ENCODE results near the gene TCEAL1.
"Not testable (repeated sequence)": the region's sequence is repeated elsewhere in the genome, so short reads cannot be mapped to it uniquely, and the experiment has no call there.

TCEAL1 gene

DNA sequence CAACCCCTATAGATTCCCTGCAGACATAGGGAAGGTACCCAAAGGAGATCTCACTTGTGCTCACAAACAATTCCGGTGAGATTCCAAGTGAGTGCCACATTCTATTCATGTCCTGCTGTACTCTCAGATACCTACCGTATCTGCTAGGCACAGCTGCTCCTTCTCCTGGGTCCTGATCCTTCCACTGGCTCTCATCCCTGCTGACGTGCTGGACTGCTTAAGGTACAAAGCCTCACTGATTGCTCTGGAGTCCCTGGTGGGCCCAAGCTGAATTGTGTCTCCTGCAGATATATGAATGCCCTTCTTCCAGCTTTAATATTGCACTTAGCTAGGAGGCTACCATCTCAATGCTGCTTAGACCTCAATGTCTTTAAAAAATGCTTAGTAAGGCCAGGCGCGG lies 2.4 kb downstream of the TCEAL1 start:
- no peak for DNase-seq

DNA sequence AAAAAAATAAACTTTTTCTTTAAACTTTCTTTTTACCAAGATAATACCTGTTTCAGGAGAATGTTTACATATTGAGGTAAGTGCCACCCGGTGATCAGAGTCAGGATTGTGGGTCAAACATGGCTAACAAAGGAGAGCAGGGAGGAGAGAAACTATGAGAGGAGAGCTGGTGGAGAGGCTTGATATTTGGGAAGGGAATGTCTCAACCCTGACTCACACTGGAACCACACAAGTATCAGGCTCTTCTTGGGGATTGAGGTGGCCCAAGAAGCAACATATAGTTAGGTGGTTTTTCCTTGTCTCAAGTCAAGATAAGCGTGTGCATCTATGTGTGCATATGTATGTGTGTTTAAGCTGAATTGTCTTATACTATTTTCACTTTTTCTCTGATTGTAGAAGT lies 6.7 kb downstream of the TCEAL1 start:
- DNase-seq, result no peak

DNA sequence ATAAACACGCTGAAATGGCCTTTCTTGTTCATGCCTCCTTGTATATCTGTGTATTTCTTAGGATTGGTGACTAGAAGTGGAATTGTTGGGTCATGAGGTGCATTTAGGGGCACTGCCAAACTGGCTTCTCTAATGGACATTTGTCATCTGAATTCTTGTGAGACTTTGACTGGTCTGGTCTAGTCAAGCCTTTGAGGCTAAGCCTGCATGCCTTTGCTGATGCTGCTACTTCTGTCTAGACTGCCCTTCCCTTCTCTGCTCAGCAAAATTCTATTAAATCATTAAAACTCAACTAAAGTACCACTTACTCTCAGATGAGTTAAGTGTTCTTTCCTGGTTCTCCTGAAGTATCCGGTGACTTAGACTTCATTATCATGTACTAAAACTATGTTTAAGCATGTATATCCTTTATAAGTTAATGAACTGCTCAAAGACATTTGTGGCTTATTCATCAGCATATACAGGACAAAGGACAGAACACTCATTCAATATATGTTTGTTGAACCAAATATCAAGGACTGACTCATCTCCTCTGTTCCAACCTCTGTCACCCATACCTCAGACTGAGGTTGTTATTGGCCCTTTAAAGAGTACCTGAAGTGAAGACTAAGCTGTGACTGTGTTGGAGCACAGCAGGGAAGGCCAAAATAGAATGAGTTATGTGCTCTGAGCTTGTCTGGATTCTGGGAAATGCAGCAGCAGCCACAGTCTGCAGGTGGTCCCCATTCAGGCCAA lies 9.0 kb downstream of the TCEAL1 start:
- DNase-seq, result no peak

DNA sequence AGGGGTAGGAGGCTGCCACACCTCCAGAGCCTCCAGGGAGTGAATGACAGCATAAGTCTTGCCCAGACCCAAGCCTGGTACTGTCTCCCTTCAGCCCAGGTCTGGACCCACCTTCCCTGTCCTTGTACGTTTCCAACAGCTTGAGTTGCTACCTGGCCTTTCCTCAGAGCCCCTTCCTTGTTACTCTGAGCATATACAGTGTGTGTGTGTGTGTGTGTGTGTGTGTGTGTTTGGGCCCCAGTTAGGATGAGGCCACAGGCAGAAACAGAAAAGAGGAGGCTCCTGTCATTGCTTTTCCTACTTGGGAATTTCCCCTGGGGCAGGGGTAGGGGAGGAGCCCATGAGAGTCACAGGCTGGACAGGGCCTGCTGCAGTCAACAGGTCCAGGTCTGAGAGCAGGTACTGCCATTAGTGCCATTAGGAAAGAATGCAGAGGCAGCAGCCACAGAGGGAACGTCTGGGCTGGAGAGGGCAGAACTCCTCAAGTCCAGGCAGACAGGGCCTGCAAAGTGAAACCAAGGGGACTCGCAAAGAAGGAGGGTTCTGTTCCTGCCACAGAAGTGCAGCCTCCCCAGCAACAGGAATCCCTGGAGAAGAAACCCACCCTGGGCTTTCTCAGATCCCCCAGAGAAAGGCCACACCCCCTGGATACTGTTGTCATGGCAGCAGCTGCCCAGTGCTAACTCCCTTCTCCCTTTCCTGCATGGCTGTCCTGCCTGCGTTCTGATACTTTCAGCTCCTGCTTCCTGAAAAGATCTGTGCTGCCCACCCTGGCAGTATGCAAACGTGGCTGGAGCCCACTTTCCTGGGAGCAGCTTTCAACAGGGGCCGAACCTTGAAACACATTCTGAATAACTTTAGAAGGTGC lies 9.9 kb downstream of the TCEAL1 start:
- peak in 6 of 56 donors; percentile 0 to 25 (median 0) for DNase-seq

DNA sequence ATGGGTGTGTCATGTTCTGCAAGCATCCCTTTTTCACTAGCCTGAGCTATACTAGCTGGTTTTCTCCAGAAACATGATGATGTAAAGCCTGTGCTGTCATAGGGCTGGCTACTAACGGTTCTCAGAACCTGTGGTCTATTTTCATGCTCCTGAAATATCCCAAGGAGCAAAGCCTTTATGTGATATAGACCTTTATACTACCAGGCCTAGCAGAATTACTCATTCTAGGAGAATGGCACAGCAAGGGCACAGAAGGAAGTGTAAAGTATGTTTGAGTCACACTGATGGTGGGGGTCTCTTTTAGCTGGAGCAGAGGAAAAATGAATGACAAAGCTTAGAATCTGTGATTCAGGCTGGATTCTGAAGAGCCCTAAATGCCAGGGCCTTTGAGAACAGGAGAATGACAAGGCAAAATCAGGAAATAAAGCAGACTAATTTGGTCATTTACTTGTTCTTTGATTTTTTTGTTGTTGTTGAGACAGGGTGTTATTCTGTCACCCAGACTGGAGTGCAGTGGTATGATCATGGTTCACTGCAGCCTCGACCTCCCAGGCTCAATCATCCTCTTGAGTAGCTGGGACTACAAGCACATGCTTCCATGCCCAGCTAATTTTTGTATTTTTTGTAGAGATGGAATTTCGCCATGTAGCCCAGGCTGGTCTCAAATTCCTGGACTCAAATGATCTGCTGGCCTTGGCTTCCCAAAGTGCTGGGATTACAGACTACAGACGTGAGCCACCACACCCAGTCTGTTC lies 11.8 kb downstream of the TCEAL1 start:
- no peak for DNase-seq

DNA sequence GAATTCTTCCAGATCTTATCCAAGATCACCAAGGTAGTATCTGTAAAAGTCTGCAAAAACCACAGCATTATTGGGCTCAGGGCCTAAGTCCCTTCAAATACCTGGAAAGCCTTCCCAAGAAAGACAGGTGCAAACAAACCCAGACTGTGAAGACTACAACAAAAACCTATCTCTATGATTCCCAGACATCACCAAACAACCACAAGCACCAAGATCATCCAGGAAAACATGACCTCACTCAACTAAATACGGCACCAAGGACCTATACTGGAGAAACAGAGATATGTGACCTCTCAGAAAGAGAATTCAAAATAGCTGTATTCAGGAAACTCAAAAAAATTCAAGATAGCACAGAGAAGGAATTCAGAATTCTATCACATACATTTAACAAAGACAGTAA lies 15.3 kb downstream of the TCEAL1 start:
- DNase-seq, result no peak

DNA sequence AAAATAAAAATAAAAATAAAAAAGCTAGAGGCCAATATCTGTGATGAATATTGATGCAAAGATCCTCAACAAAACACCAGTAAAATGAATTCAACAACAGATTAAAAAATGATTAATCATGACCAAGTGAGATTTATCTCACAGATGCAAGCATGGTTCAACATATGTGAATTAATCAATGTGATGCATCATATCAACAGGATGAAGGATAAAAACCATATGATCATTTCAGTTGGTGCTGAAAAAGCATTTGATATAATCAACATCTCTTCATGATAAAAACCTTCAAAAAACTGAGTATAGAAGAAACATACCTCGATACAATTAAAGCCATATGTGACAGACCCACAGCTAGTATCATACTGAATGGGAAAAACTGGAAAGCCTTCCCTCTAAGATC lies 18.9 kb downstream of the TCEAL1 start:
- DNase-seq, result no peak

DNA sequence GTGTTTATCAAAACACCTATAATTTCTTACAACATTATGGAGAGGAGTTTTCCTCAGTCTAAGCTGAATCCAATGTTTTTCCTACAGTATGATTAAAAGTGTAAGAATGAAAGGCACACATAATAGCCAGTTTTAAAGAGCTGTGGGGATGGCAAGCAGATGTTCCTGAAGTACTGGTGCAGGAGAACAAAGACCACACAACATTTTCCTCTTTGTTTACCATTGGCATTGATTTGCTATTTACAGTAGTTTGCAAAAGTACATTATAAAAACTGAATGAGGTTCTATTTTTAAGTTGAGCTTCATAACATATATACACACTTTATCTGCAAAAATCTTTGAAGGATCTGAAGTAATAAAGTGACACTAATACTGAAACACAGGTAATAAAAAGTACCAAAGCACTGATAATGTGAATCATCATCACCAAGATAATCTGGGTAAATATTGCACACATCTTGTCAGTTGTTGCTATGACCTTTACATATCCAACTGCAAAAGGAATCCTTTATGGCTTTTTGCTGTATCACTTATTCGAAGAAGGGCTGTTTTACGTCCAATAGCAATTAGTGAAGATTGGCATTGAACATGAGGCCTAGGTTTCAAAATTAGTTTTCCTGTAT lies 22.5 kb downstream of the TCEAL1 start:
- no peak for DNase-seq

DNA sequence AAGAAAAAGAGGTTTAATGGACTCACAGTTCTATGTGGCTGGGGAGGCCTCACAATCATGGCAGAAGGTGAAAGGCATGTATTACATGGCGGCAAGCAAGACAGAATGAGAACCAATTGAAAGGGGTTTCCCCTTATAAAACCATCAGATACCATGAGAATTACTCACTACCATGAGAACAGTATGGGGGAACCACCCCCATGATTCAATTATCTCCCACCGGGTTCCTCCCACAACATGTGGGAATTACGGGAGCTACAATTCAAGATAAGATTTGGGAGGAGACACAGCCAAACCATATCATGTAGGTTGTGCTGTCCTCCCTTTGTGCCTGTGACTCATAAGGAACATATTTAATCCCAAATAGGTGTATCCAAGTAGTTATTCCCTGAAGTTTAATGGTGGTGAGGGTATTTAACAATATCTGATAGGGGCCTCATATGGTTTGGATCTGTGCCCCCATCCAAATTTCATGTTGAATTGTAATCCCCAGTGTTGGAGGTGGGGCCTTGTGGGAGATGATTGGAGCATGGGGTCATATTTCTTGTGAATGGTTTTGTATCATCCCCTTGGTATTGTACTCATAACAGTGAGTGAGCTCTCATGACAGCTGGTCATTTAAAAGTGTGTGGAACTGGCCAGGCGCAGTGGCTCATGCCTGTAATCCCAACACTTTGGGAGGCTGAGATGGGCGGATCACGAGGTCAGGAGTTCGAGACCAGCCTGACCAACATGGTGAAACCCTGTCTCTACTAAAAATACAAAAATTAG lies 26.6 kb downstream of the TCEAL1 start:
- not testable (repeated sequence) for DNase-seq

DNA sequence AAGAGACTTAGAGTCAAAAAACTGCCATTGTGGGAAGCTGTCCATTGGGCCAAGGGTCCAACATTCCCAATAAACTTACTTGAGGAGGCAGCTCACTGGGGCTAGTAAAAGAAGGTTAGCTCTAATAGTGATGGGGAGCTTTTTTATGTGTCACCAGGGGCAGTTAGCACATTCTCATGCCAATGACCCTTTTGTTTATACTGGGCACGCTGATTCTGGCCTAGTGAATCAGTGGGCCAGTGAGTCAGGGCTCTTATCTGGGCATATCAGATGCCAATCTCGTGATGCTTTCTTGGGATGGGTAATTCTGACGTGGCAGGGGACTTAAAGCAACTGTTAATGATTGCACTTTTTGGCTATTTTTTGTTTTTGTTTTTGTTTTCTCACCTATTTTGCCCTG lies 27.8 kb downstream of the TCEAL1 start:
- DNase-seq, result no peak

DNA sequence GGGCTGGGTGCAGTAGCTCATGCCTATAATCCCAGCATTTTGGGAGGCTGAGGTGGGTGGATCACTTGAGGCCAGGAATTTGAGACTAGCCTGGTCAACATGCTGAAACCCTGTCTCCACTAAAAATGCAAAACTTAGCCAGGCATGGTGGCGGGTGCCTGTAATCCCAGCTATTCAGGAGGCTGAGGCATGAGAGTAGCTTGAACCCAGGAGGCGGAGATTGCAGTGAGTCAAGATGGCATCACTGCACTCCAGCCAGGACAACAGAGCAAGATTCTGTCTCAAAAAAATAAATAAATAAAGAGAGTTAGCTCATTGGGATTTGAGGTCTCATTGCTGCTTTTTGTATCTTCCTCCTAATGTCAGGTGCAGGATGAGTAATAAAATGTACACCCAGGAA lies 28.3 kb downstream of the TCEAL1 start:
- DNase-seq, result not testable (repeated sequence)

DNA sequence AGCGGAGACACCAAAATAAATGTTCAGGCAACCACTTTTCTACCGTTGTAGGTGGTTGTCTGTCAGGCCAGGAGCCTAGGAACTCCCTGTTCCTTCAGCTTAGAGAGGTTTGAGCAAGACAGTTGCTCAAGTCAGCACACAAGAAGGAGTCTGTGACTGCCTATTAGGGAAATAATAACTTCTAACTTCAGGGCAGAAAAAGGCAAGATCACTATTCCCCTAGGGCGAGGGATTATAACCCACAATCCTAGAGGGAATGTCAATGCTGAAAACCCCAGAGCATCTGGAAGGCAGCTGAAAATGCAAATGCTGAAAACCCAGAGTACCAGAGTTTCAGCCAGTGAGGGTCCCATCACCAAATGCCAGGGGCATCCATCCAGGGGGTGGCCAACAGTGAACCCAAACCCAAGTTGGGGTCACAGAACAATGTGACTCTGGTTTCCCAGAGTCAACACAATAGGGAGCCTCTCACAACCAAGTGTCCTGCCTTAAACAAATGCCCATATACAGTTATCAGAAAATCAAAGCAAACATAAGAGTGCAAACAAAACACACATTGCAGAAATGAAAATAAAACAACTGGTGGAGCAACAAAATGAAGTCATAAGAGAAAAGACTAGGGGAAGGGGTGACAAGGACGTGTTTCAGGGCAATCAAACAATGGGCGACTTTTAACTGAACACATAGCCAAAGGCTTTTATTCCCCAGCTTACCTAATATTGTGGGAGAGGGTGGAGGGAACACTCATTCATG lies 30.1 kb downstream of the TCEAL1 start:
- no peak for DNase-seq

DNA sequence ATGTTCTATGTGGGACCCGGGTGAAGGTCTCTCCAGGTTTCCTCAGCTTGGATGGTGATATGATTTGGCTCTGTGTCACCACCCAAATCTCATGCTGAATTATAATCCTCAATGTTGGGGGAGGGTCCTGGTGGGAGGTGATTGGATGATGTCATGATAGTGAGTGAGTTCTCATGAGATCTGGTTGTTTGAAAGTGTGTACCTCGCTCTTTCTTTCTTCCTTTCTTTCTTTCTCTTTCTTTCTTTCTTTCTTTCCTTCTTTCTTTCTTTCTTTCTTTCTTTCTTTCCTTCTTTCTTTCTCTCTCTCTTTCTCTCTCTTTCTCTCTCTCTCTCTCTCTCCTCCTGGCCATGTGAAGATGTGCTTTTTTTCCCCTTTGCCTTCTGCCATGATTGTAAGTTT lies 30.7 kb downstream of the TCEAL1 start:
- DNase-seq, result not testable (repeated sequence)

DNA sequence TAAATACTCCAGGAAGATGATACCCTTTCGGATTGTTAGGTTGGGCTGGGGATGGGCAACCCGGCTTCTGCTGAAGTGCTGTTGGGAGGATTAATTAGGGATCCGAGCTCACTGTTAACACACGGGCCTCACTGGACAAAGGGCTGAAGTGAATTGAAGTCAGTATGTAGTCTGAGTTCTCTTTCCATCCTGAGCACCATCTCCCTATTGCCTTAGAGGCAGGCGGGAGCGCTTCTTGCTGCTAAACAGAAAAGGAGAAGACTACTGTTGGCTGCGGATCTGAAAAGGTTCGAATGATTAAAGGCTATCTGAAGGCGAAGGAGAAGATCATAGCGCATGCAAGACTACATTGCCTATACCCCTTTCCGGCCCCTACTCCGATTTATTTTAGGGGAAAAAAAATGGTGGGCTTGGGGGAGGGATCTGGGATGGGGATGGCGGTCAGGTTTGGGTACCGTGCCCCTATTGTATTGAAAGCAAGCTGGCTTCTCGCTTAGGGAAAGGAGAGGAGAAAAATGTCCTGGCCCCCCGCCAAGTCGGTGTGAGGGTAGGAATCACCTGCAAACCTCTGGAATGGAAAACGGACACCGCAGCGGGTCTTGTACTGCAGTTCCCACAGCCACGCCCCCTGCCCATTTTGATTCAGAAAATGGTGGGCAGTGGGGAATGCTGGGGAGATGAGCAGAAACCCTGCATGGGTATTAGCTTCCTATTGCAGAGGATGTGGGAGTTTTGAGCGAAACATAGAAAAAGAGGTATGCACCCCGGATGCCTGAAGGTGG lies 35.4 kb downstream of the TCEAL1 start:
- DNase-seq, result peak in 2 of 56 donors; percentile 1 to 7

DNA sequence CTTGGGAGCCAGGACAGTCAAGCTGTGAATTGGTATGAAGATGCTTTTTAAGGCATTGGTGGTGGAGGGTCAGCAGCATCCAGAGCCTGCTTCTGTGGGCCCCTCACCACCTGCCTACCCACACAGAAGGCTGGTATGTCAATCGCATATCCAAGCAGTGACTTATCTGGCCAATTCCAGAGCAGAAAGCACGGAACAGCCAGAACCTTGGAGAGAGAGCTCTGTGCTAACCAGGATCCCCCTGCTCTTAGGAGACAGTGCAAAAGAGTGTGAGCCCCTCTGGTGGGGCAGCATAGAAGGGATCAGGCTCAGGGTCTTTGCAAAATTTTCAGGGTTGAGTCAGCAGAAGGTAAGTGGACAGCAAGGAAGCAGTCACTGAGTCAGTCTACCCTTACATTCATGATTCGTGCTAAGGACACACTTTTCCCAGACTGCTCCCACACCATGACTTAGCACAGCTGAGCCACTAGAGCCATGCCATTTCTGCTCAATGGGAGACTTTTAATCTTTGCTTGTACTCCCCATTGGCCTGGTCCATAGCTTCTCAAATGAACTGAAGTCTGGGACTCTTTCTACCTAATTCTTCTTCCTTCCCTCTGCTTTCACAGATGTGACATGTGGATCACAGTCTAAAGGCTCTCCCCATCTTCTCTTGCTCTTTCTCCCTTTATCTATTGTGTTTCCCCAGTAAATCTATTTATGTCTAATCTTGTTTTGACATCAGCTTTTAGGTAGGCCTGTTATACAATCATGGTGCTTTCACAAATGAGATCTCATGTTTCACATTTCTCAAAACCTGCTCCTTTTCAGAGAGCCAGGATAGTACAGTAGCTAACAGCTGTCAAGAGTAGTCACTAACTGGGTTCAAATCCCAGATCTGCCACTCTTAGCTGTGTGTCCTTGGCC lies 37.7 kb downstream of the TCEAL1 start:
- no peak for DNase-seq

DNA sequence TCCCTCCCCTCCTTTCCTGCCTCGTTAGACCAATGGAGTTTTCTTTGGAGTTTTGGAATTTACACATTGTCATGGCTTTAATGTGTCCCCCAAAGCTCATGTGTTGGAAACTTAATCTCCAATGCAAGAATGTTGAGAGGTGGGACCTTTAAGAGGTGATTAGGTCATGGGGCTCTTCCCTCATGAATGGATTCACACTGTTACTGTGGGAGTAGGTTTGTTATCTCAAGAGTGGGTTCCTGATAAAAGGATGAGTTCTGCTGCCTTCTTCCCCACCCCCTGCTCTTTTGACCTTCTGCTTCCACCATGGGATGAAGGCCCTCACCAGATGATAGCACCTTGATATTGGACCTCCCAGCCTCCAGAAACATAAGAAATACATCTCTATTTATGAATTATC lies 41.0 kb downstream of the TCEAL1 start:
- DNase-seq, result no peak

DNA sequence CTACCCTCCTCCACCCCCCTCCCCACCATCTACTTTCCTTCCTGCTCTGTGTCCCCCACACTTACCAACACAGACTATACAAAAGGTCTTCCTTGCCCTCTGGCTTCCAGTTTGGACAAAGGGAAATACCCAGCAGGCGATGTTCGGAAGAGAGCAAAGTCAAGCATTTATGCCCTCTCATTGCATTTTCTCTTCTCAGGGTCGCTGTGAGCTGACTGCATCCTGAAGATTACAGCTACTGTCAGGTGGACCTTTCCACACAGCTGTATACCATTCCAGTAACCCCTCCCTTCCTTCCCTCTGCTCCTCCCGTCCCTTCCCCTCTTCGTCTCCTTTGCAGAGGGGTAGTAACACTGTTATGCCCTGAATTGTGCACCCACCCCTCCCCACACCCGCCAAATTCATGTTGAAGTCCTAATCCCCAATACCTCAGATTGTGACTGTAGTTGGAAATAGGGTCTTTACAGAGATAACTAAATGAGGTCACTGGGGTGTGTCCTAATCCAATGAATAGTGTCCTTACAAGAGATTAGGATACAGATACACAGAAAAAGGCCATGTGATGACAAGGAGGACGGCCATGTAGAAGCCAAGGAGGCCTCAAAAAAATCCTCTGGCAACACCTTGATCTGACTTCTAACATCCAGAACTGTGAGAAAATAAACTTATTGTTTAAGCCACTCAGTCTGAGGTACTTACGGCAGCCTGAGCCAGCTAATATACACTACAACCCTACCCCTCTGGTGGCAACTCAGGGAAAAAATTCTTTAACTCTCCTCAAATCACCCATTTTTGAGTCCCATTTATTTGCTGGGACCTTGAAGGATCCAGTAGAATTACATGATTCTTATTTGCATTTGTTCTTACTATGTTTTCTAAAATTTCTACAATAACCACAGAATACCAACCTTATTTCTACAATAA lies 46.0 kb downstream of the TCEAL1 start:
- DNase-seq, result no peak
